Panc1 (cell line): Measurements from ENCODE around the gene MYO18B. TPM values are rescaled to one million over a fixed set of nuclear protein-coding genes. Genes with fewer than 3 reads are reported as not detected.

ENCODE experiments used
- ATAC-seq: fragments of 200-7000 bp; cut with Tn5 transposase; 2 replicates; pipeline ENCODE4 v1.9.1; 2020; ENCODE audit warnings: mild to moderate bottlenecking, moderate library complexity
- BruUV-seq: library from RNA; stranded (reverse); fragments of 400-500 nt; replicated peaks from 2 replicates; lab custom pipeline; 2021; lab: Mats Ljungman, UMichigan
- CTCF ChIA-PET: fragments of 300-600 bp; sonication (Branson Sonifier 250); formaldehyde crosslinking; loops from one replicate; lab custom pipeline; 2022; ENCODE audit warnings: antibody characterized with exemption; lab: Charles Lee
- POLR2A ChIA-PET: fragments of 300-600 bp; sonication (Branson Sonifier 250); formaldehyde crosslinking; loops from one replicate; lab custom pipeline; 2022; ENCODE audit warnings: antibody characterized with exemption; lab: Charles Lee
- DNase-seq: peaks from one replicate; pipeline ENCODE4 v3.0.0-alpha.2; 2010; ENCODE audit warnings: low read depth, low spot score
- H3K27ac ChIP-seq: 2 replicates; pipeline ENCODE4 v1.5.1; 2011; ENCODE audit warnings: mild to moderate bottlenecking, low read length, inconsistent platforms
- H3K27me3 ChIP-seq: fragments of 200-500 bp; sonication (Bioruptor generic); 2 replicates; pipeline ENCODE4 v1.6.0; 2014; ENCODE audit warnings: low read length, inconsistent platforms; ENCODE audit not compliant: control insufficient read depth, insufficient read depth
- H3K36me3 ChIP-seq: fragments of 200-500 bp; sonication (Bioruptor generic); 2 replicates; pipeline ENCODE4 v1.5.1; 2014; ENCODE audit warnings: inconsistent platforms, mild to moderate bottlenecking, low read length, moderate library complexity; ENCODE audit not compliant: control insufficient read depth, insufficient read depth
- H3K4me1 ChIP-seq: 2 replicates; pipeline ENCODE4 v1.5.1; 2011; ENCODE audit warnings: inconsistent platforms, mild to moderate bottlenecking, low read length, moderate library complexity; ENCODE audit not compliant: control insufficient read depth, insufficient read depth
- H3K4me3 ChIP-seq, 2 experiments: 2 replicates each; pipeline ENCODE4 v1.5.1; 2011 to 2012; ENCODE audit warnings: low read depth in 2 of 2, low read length in 2 of 2, mild to moderate bottlenecking in 2 of 2, inconsistent platforms in 1 of 2, moderate library complexity in 1 of 2
- H3K9me3 ChIP-seq: fragments of 200-500 bp; sonication (Bioruptor generic); 2 replicates; pipeline ENCODE4 v1.5.1; 2014; ENCODE audit warnings: low read depth, mild to moderate bottlenecking, inconsistent platforms, low read length, moderate library complexity; ENCODE audit not compliant: control insufficient read depth, insufficient read depth
- CTCF ChIP-seq: fragments of 450-650 bp; IDR thresholded peaks from 2 replicates; pipeline ENCODE4 v1.5.1; 2017; ENCODE audit warnings: mild to moderate bottlenecking
- POLR2AphosphoS5 ChIP-seq: IDR thresholded peaks from 2 replicates; pipeline ENCODE4 v1.6.1; 2012; ENCODE audit warnings: mild to moderate bottlenecking, low read depth, low read length, moderate library complexity
- SIN3A ChIP-seq: IDR thresholded peaks from 2 replicates; pipeline ENCODE4 v1.6.1; 2012; ENCODE audit warnings: low read depth, mild to moderate bottlenecking, low read length, moderate library complexity, borderline replicate concordance; ENCODE audit not compliant: insufficient read depth
- TCF7L2 ChIP-seq: IDR thresholded peaks from 2 replicates; pipeline ENCODE4 v1.6.1; 2011; ENCODE audit warnings: mild to moderate bottlenecking, low read depth, low read length, inconsistent platforms
- in situ Hi-C: cut with HindIII; loops from 2 replicates; pipeline ENCODE4 v1.10.0; 2016; ENCODE audit warnings: low sequenced_read_pairs, low pct_unique_long_range_greater_than_20kb
- intact Hi-C: fragments of 100-400 bp; cut with micrococcal nuclease; formaldehyde crosslinking; loops from one replicate; pipeline ENCODE4 v1.10.0; 2022; ENCODE audit not compliant: unreplicated experiment
- total RNA-seq: library from RNA; stranded (reverse); gene quantifications from one replicate; pipeline ENCODE4 v1.2.1, GENCODE V29; 2021; ENCODE audit not compliant: unreplicated experiment
- TF ChIP-seq, protein P1 (sequence below), 2 experiments: IDR thresholded peaks; 2 replicates each; pipeline ENCODE4 v1.6.1; 2011 to 2012; ENCODE audit warnings: low read depth in 2 of 2, control low read depth in 1 of 2, low read length in 1 of 2, mild to moderate bottlenecking in 1 of 2, moderate library complexity in 1 of 2; ENCODE audit not compliant: insufficient read depth in 1 of 2

MYO18B gene
- total RNA-seq, 1 experiment from 2014 or later = not detected

GRCh38 chr22:25908212-25908611 is 166.2 kb downstream of the MYO18B start:
- intact Hi-C loops (no loop called here), in situ Hi-C loops (no loop called here)
- peaks cover 15% of the 10 kb centered on the region for H3K27me3 ChIP-seq
- DNase-seq = no peak
- ATAC-seq = no peak
- no peak overlapping the region for H3K4me3 ChIP-seq
- H3K36me3 ChIP-seq = no peaks in the 10 kb centered on the region
- TF ChIP-seq TCF7L2 = no peak
- TF ChIP-seq, protein P1, sequence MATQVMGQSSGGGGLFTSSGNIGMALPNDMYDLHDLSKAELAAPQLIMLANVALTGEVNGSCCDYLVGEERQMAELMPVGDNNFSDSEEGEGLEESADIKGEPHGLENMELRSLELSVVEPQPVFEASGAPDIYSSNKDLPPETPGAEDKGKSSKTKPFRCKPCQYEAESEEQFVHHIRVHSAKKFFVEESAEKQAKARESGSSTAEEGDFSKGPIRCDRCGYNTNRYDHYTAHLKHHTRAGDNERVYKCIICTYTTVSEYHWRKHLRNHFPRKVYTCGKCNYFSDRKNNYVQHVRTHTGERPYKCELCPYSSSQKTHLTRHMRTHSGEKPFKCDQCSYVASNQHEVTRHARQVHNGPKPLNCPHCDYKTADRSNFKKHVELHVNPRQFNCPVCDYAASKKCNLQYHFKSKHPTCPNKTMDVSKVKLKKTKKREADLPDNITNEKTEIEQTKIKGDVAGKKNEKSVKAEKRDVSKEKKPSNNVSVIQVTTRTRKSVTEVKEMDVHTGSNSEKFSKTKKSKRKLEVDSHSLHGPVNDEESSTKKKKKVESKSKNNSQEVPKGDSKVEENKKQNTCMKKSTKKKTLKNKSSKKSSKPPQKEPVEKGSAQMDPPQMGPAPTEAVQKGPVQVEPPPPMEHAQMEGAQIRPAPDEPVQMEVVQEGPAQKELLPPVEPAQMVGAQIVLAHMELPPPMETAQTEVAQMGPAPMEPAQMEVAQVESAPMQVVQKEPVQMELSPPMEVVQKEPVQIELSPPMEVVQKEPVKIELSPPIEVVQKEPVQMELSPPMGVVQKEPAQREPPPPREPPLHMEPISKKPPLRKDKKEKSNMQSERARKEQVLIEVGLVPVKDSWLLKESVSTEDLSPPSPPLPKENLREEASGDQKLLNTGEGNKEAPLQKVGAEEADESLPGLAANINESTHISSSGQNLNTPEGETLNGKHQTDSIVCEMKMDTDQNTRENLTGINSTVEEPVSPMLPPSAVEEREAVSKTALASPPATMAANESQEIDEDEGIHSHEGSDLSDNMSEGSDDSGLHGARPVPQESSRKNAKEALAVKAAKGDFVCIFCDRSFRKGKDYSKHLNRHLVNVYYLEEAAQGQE (IDR thresholded peaks at IDR 0.05; ENCODE audit: insufficient read depth in 1 of 2, low read depth in 2 of 2, low read length in 1 of 2) = no peak
- no peak for TF ChIP-seq SIN3A
- no peak for TF ChIP-seq CTCF
- no peak for TF ChIP-seq POLR2AphosphoS5
- ChIA-PET POLR2A (no interaction called here), CTCF (no interaction called here)
- H3K4me1 ChIP-seq = no peaks in the 10 kb centered on the region
- H3K27ac ChIP-seq = no peak overlapping the region
- H3K9me3 ChIP-seq = no peaks in the 10 kb centered on the region
- BruUV-seq = no TSS peak

DNA sequence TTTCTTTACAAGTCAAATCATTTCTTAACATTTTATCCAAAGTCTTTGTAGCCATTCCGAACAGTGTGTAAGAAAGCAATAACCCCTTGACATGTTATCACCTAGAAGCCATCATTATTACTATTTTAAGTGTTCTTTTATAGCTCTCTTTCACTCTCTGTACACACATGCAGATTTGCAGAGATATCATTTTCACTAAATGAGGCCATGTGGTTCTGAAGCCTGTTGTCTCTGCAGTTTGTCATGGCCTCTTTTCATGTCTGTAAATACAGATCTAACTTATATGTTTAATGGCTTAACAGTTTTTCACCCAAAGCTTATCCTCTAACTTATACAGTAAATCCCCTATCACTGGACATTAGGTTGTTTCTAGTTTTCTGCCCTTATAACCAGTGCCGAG is 166.8 kb downstream of the MYO18B start:
- Histone ChIP-seq H3K9me3 (no peaks in the 10 kb centered on the region), H3K27me3 (peaks cover 15% of the 10 kb centered on the region), H3K27ac (no peak overlapping the region), H3K4me1 (no peaks in the 10 kb centered on the region), H3K4me3 (no peak overlapping the region), H3K36me3 (no peaks in the 10 kb centered on the region)
- in situ Hi-C loops = no loop called here
- ATAC-seq = no peak
- BruUV-seq = no TSS peak
- POLR2A ChIA-PET = no interaction called here
- intact Hi-C loops = no loop called here
- TF ChIP-seq, protein P1 (IDR thresholded peaks at IDR 0.05; ENCODE audit: insufficient read depth in 1 of 2, low read depth in 2 of 2, low read length in 1 of 2) = no peak
- TF ChIP-seq TCF7L2 (no peak), POLR2AphosphoS5 (no peak), CTCF (no peak), SIN3A (no peak)
- no peak for DNase-seq
- CTCF ChIA-PET = no interaction called here
